CD14-positive monocyte (primary cell): ENCODE results near the gene C9. TPM values are rescaled to one million over a fixed set of nuclear protein-coding genes. Genes with fewer than 3 reads are reported as not detected.

Experiments
- DNase-seq, 3 donors: peaks; one replicate each; pipeline ENCODE4 v3.0.0-alpha.2; 2011 to 2022
- H2AFZ ChIP-seq: 2 replicates; pipeline ENCODE4 v1.6.0; 2012; ENCODE audit warnings: mild to moderate bottlenecking, low read depth, low read length, inconsistent platforms; ENCODE audit not compliant: insufficient read depth, poor library complexity, severe bottlenecking
- H3K27ac ChIP-seq, 2 donors: 1 replicate in 1 of 2; 2 replicates in 1 of 2; pipeline ENCODE4 v1.5.1; 2012 to 2013; ENCODE audit warnings: low read length in 2 of 2, control low read depth in 1 of 2, inconsistent platforms in 1 of 2, low read depth in 1 of 2, mild to moderate bottlenecking in 1 of 2
- H3K27me3 ChIP-seq, 2 donors: one replicate each; pipeline versions ENCODE4 v1.6.0 to v1.6.1; 2011 to 2013; ENCODE audit warnings: low read length in 2 of 2; ENCODE audit not compliant: control insufficient read depth in 2 of 2, insufficient read depth in 2 of 2
- H3K36me3 ChIP-seq, 2 donors: replicated peaks in 1 of 2; 1 replicate in 1 of 2; 2 replicates in 1 of 2; pipeline versions ENCODE4 v1.5.1 to v1.6.1; 2012 to 2013; ENCODE audit warnings: low read length in 2 of 2, control low read depth in 1 of 2, inconsistent platforms in 1 of 2, mild to moderate bottlenecking in 1 of 2; ENCODE audit not compliant: insufficient read depth in 2 of 2, control insufficient read depth in 1 of 2
- H3K4me1 ChIP-seq, 2 donors: 1 replicate in 1 of 2; 2 replicates in 1 of 2; pipeline versions ENCODE4 v1.5.1 to v1.6.1; 2012 to 2013; ENCODE audit warnings: low read length in 2 of 2, control low read depth in 1 of 2, inconsistent platforms in 1 of 2, mild to moderate bottlenecking in 1 of 2, moderate library complexity in 1 of 2; ENCODE audit not compliant: insufficient read depth in 2 of 2, control insufficient read depth in 1 of 2
- H3K4me2 ChIP-seq: replicated peaks from 2 replicates; pipeline ENCODE3; 2012; ENCODE audit warnings: low read length, moderate library complexity, mild to moderate bottlenecking; ENCODE audit not compliant: poor library complexity, severe bottlenecking; ENCODE audit errors: extremely low read depth
- H3K4me3 ChIP-seq, 3 experiments: fragments of 200-600 bp in 1 of 3; sonication (generic) in 1 of 3; replicated peaks in 1 of 3; 1 replicate in 2 of 3; 2 replicates in 1 of 3; pipeline ENCODE4 v1.5.1; 2011 to 2013; ENCODE audit warnings: low read length in 3 of 3, mild to moderate bottlenecking in 3 of 3, control low read depth in 2 of 3, low read depth in 2 of 3, inconsistent platforms in 1 of 3, moderate library complexity in 1 of 3
- H3K79me2 ChIP-seq: 2 replicates; pipeline ENCODE4 v1.6.0; 2012; ENCODE audit warnings: mild to moderate bottlenecking, control low read depth, inconsistent platforms, low read length, moderate library complexity; ENCODE audit not compliant: insufficient read depth
- H3K9ac ChIP-seq: 2 replicates; pipeline ENCODE4 v1.6.0; 2017; ENCODE audit warnings: low read length, mild to moderate bottlenecking; ENCODE audit not compliant: insufficient read depth, poor library complexity, severe bottlenecking
- H3K9me3 ChIP-seq, 2 donors: replicated peaks in 1 of 2; 1 replicate in 1 of 2; 2 replicates in 1 of 2; pipeline versions ENCODE4 v1.5.1 to v1.6.1; 2012 to 2013; ENCODE audit warnings: low read length in 2 of 2, control low read depth in 1 of 2; ENCODE audit not compliant: control insufficient read depth in 1 of 2, insufficient read depth in 1 of 2
- H4K20me1 ChIP-seq: 2 replicates; pipeline ENCODE4 v1.6.0; 2012; ENCODE audit warnings: mild to moderate bottlenecking, low read length, control low read depth, moderate library complexity; ENCODE audit not compliant: insufficient read depth
- H3K27ac Mint-ChIP-seq, 7 donors: one replicate each; pipeline ENCODE4 v1.8.0; 2020; ENCODE audit warnings: mild to moderate bottlenecking in 7 of 7, mixed read lengths in 7 of 7, moderate library complexity in 6 of 7, inconsistent platforms in 2 of 7
- H3K27me3 Mint-ChIP-seq, 3 donors: one replicate each; pipeline ENCODE4 v1.8.0; 2021 to 2022; ENCODE audit warnings: low read depth in 3 of 3, mild to moderate bottlenecking in 3 of 3, mixed read lengths in 3 of 3, moderate library complexity in 3 of 3, inconsistent platforms in 1 of 3
- H3K36me3 Mint-ChIP-seq, 2 donors: one replicate each; pipeline ENCODE4 v1.8.0; 2020; ENCODE audit warnings: mixed read lengths in 2 of 2, inconsistent platforms in 1 of 2, mild to moderate bottlenecking in 1 of 2
- H3K4me1 Mint-ChIP-seq: one replicate; pipeline ENCODE4 v1.8.0; 2020; ENCODE audit warnings: mild to moderate bottlenecking, mixed read lengths
- H3K4me3 Mint-ChIP-seq, 2 donors: one replicate each; pipeline ENCODE4 v1.8.0; 2020; ENCODE audit warnings: mild to moderate bottlenecking in 2 of 2, mixed read lengths in 2 of 2, moderate library complexity in 1 of 2
- H3K9me3 Mint-ChIP-seq, 7 donors: one replicate each; pipeline ENCODE4 v1.8.0; 2020 to 2022; ENCODE audit warnings: mixed read lengths in 7 of 7, mild to moderate bottlenecking in 6 of 7, moderate library complexity in 6 of 7, inconsistent platforms in 2 of 7
- CTCF ChIP-seq: fragments of 200-600 bp; IDR thresholded peaks from one replicate; pipeline ENCODE4 v1.8.0; 2022; ENCODE audit warnings: antibody characterized with exemption, mild to moderate bottlenecking
- WGBS: methylation state at CpG from one replicate; pipeline ENCODE4 v1.1.5; 2013; ENCODE audit warnings: missing lambda C conversion rate; ENCODE audit not compliant: insufficient coverage; 5-methylcytosine and 5-hydroxymethylcytosine counted together
- intact Hi-C, 2 donors: fragments of 100-400 bp; cut with micrococcal nuclease; formaldehyde crosslinking; loops; one replicate each; pipeline versions ENCODE4 v1.15.0 to v1.15.1; 2023
- polyA plus RNA-seq, 3 donors: library from polyadenylated mRNA; depleted of rRNA in 1 of 3; unstranded in 2 of 3; stranded (reverse) in 1 of 3; fragments of 300-500 nt in 2 of 3; fragments of >200 nt in 1 of 3; fragmentation: Illumina TruSeq in 2 of 3; gene quantifications; 1 replicate in 2 of 3; 2 replicates in 1 of 3; pipeline ENCODE4 v1.2.3, GENCODE V29; 2012 to 2021

C9 gene
- polyA plus RNA-seq, 3 donors, result not detected

- intact Hi-C loops, result no loop called here
- H3K79me2 ChIP-seq, result no peaks in the 10 kb centered on the region
- Mint-ChIP-seq H3K4me1 (no peaks in the 10 kb centered on the region), H3K27ac (no peak overlapping the region), H3K27me3 (peaks cover 0 to 2% (median 2%) of the 10 kb centered on the region in 3 donors), H3K36me3 (peaks cover 0 to 5% of the 10 kb centered on the region in 2 donors), H3K9me3 (peaks cover 0 to 1% (median 0%) of the 10 kb centered on the region in 7 donors), H3K4me3 (no peak overlapping the region)
- H3K9ac ChIP-seq, result no peak overlapping the region
- no peak overlapping the region for H3K4me2 ChIP-seq
- DNase-seq, result no peak
- H3K9me3 ChIP-seq, result no peaks in the 10 kb centered on the region
- H3K27ac ChIP-seq, result no peak overlapping the region
- no peak for TF ChIP-seq CTCF
- H3K36me3 ChIP-seq, result no peaks in the 10 kb centered on the region
- no peaks in the 10 kb centered on the region for H4K20me1 ChIP-seq
- no CpG with 5 or more reads among the region's 2 CpGs for WGBS
- H3K4me1 ChIP-seq, result no peaks in the 10 kb centered on the region
- H2AFZ ChIP-seq, result no peak overlapping the region
- no peak overlapping the region for H3K4me3 ChIP-seq
- H3K27me3 ChIP-seq, result no peaks in the 10 kb centered on the region
Measured at GRCh38 chr5:39373791-39374190, 9.5 kb upstream of the C9 start.

- Mint-ChIP-seq H3K36me3 (peaks cover 0 to 5% of the 10 kb centered on the region in 2 donors), H3K9me3 (peaks cover 0 to 1% (median 0%) of the 10 kb centered on the region in 7 donors), H3K27ac (no peak overlapping the region), H3K27me3 (peaks cover 0 to 2% (median 0%) of the 10 kb centered on the region in 3 donors), H3K4me1 (no peaks in the 10 kb centered on the region), H3K4me3 (no peak overlapping the region)
- intact Hi-C loops, result no loop called here
- TF ChIP-seq CTCF, result no peak
- Histone ChIP-seq H3K9me3 (no peaks in the 10 kb centered on the region), H3K9ac (no peak overlapping the region), H3K4me3 (no peak overlapping the region), H3K4me1 (no peaks in the 10 kb centered on the region), H3K27me3 (no peaks in the 10 kb centered on the region), H3K27ac (no peak overlapping the region), H3K36me3 (no peaks in the 10 kb centered on the region), H3K79me2 (no peaks in the 10 kb centered on the region), H4K20me1 (no peaks in the 10 kb centered on the region), H2AFZ (no peak overlapping the region), H3K4me2 (no peak overlapping the region)
- no CpG with 5 or more reads among the region's 3 CpGs for WGBS
- DNase-seq, result no peak
Measured at GRCh38 chr5:39371367-39371635, 7.0 kb upstream of the C9 start.
